Coronary artery (tissue), 2 donors: ENCODE results near the gene PTPRM.

Experiments used
- DNase-seq: peaks from one replicate; pipeline ENCODE4 v3.0.0-alpha.2; 2017; ENCODE audit warnings: low spot score
- H3K27ac ChIP-seq, 2 donors: fragments of 200-600 bp; sonication (generic); one replicate each; pipeline ENCODE4 v1.5.1; 2016 to 2019
- H3K4me3 ChIP-seq: fragments of 200-600 bp; sonication (generic); 2 replicates; pipeline ENCODE4 v1.5.1; 2016; ENCODE audit warnings: mild to moderate bottlenecking, moderate library complexity
- CTCF ChIP-seq: fragments of 200-600 bp; sonication (generic); IDR thresholded peaks from one replicate; pipeline ENCODE4 v1.5.1; 2019; ENCODE audit warnings: antibody characterized with exemption

PTPRM gene

GRCh38 chr18:7859122-7859521 lies 292.0 kb downstream of the PTPRM start:
- Histone ChIP-seq H3K4me3 (no peak overlapping the region), H3K27ac (no peak overlapping the region)
- DNase-seq = no peak
- TF ChIP-seq CTCF = no peak

GRCh38 chr18:7870266-7870665 lies 303.1 kb downstream of the PTPRM start:
- TF ChIP-seq CTCF = no peak
- DNase-seq = no peak
- no peak overlapping the region for H3K4me3 ChIP-seq
- no peak overlapping the region for H3K27ac ChIP-seq

- Histone ChIP-seq H3K4me3 (no peak overlapping the region), H3K27ac (no peak overlapping the region)
- TF ChIP-seq CTCF = no peak
- DNase-seq = no peak
Observed at GRCh38 chr18:7870855-7871254, 303.7 kb downstream of the PTPRM start.

- Histone ChIP-seq H3K4me3 (no peak overlapping the region), H3K27ac (no peak overlapping the region)
- no peak for DNase-seq
- no peak for TF ChIP-seq CTCF
Observed at GRCh38 chr18:7871560-7872456, 304.7 kb downstream of the PTPRM start.

GRCh38 chr18:7872569-7872968 lies 305.5 kb downstream of the PTPRM start:
- no peak overlapping the region for H3K4me3 ChIP-seq
- H3K27ac ChIP-seq = no peak overlapping the region
- DNase-seq = no peak
- no peak for TF ChIP-seq CTCF

GRCh38 chr18:7873316-7873715 lies 306.2 kb downstream of the PTPRM start:
- no peak overlapping the region for H3K27ac ChIP-seq
- DNase-seq = no peak
- TF ChIP-seq CTCF = no peak
- H3K4me3 ChIP-seq = no peak overlapping the region
